ENCODE measurements around the gene ILDR2. TPM values are rescaled to one million over a fixed set of nuclear protein-coding genes. Genes with fewer than 3 reads are reported as not detected.

ILDR2 gene
- total RNA-seq, 1 donor from 2014 or later = 2.7 TPM

DNA sequence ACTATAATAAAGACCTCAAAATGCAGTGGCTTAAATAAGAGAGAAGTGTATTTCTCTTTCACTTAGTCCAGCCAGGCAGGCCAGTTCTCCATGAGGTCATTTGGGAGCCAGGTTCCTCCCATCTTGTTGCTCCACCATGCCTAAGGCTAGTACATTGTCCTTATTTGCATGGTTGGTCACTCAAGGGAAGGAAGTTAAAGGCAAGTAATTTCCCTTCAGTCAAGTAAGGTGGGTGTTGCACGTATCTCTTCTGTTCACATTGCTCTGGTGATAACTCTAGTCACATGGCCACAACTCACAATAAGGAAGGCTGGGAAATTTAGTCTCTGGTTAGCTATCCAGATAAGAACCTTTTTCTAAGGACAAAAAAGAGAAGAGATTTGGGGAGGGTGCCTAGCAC is 72.1 kb downstream of the ILDR2 start:
- Mint-ChIP-seq H3K27ac (ENCODE audit: unreplicated experiment) (no peak overlapping the region), H3K36me3 (ENCODE audit: low read depth) (no peaks in the 10 kb centered on the region), H3K4me3 (ENCODE audit: unreplicated experiment) (no peak overlapping the region), H3K9me3 (ENCODE audit: low read depth) (no peaks in the 10 kb centered on the region), H3K4me1 (ENCODE audit: low read depth) (peaks cover 56% of the 10 kb centered on the region), H3K27me3 (ENCODE audit: low read depth) (peaks cover 2% of the 10 kb centered on the region)
- no peak for DNase-seq (ENCODE audit: low spot score)
- TF ChIP-seq CTCF (IDR thresholded peaks at IDR 0.05) = no peak

DNA sequence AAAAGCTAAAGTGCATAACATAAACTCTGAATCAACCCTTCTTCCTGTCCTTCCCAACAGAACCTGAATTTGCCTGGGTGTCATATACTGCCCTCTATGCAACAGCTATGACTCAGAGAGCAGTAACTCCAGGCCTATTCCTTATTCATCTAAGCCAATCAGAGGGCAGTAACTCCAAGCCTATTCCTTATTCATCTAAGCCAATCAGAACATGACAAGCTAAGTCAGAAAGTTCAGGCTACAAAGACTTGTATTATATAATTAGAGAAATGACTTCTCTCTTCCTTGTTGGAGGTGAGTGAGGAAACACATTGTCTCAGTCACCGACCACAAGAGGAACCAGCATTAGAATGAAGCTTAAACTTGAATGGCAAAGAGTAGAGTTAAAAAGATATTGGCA is 73.1 kb downstream of the ILDR2 start:
- Mint-ChIP-seq H3K4me1 (ENCODE audit: low read depth) (peaks cover 54% of the 10 kb centered on the region), H3K4me3 (ENCODE audit: unreplicated experiment) (no peak overlapping the region), H3K27ac (ENCODE audit: unreplicated experiment) (no peak overlapping the region), H3K9me3 (ENCODE audit: low read depth) (peaks cover 6% of the 10 kb centered on the region), H3K27me3 (ENCODE audit: low read depth) (peaks cover 2% of the 10 kb centered on the region), H3K36me3 (ENCODE audit: low read depth) (no peaks in the 10 kb centered on the region)
- no peak for TF ChIP-seq CTCF (IDR thresholded peaks at IDR 0.05)
- no peak for DNase-seq (ENCODE audit: low spot score)

GRCh38 chr1:166900987-166901386 is 74.4 kb downstream of the ILDR2 start:
- Mint-ChIP-seq H3K9me3 (ENCODE audit: low read depth) (peaks cover 9% of the 10 kb centered on the region), H3K36me3 (ENCODE audit: low read depth) (peaks cover 2% of the 10 kb centered on the region), H3K4me3 (ENCODE audit: unreplicated experiment) (no peak overlapping the region), H3K27me3 (ENCODE audit: low read depth) (peaks cover 5% of the 10 kb centered on the region), H3K27ac (ENCODE audit: unreplicated experiment) (no peak overlapping the region), H3K4me1 (ENCODE audit: low read depth) (peaks cover 42% of the 10 kb centered on the region)
- no peak for DNase-seq (ENCODE audit: low spot score)
- TF ChIP-seq CTCF (IDR thresholded peaks at IDR 0.05) = no peak

DNA sequence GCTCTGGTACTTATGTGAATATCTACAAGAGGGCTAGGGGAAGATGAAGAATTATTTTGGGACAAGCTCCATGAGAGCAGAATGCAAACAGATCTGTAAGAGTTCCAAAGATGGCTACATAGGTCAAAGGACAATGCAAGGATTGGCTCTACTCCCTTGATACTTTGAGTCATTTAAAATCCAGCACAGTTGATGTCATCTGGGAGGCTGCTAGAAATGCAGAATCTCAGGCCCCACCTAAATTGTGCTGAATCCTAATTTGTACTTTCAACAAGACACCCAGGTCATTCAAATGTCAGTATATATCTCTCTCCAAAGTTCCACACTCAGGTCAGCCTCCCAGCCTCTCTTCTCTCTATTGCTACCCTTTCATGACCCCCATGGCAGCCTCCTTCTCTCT is 75.6 kb downstream of the ILDR2 start:
- Mint-ChIP-seq H3K36me3 (ENCODE audit: low read depth) (peaks cover 2% of the 10 kb centered on the region), H3K4me3 (ENCODE audit: unreplicated experiment) (no peak overlapping the region), H3K9me3 (ENCODE audit: low read depth) (peaks cover 9% of the 10 kb centered on the region), H3K27me3 (ENCODE audit: low read depth) (peaks cover 13% of the 10 kb centered on the region), H3K27ac (ENCODE audit: unreplicated experiment) (no peak overlapping the region), H3K4me1 (ENCODE audit: low read depth) (peaks cover 30% of the 10 kb centered on the region)
- no peak for DNase-seq (ENCODE audit: low spot score)
- no peak for TF ChIP-seq CTCF (IDR thresholded peaks at IDR 0.05)

GRCh38 chr1:166895766-166896165 is 79.6 kb downstream of the ILDR2 start:
- Mint-ChIP-seq H3K4me1 (ENCODE audit: low read depth) (peaks cover 9% of the 10 kb centered on the region), H3K27ac (ENCODE audit: unreplicated experiment) (no peak overlapping the region), H3K36me3 (ENCODE audit: low read depth) (peaks cover 2% of the 10 kb centered on the region), H3K9me3 (ENCODE audit: low read depth) (peaks cover 9% of the 10 kb centered on the region), H3K4me3 (ENCODE audit: unreplicated experiment) (no peak overlapping the region), H3K27me3 (ENCODE audit: low read depth) (peaks cover 43% of the 10 kb centered on the region)
- no peak for TF ChIP-seq CTCF (IDR thresholded peaks at IDR 0.05)
- no peak for DNase-seq (ENCODE audit: low spot score)
